Raji (cell line): ENCODE results near the gene DDX53.

Source experiments
- POLR2A ChIP-seq: IDR thresholded peaks from 2 replicates; pipeline ENCODE4 v1.6.1; 2011; ENCODE audit warnings: low read depth, low read length, control low read depth; ENCODE audit not compliant: insufficient read depth

The DDX53 gene

DNA sequence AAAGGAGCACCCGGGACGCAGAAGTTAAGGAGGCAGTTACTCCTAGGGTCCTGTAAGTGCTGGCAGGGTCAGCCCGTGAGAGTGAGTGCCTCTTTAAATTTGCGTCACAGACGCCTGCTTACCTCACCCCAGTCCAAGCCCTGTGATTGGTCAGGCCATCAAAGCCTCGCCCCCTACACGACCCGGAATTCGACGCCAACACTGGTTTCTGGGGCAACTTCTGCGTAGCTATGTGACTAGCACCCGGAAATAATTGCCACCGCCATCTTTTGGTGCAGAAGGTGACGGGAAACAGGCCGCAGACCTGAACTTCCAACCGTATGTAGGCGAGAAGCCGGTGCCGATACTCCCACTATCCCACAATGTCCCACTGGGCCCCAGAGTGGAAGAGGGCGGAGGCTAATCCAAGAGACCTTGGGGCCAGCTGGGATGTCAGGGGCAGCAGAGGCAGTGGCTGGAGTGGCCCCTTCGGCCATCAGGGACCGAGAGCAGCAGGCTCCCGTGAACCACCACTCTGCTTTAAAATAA, at the start of gene DDX53:
DDX53 (plus strand) TSS at position 265 of the 528 bp plus-strand sequence; CDS start at position 363, 98 bp downstream.
- TF ChIP-seq POLR2A = no peak

DNA sequence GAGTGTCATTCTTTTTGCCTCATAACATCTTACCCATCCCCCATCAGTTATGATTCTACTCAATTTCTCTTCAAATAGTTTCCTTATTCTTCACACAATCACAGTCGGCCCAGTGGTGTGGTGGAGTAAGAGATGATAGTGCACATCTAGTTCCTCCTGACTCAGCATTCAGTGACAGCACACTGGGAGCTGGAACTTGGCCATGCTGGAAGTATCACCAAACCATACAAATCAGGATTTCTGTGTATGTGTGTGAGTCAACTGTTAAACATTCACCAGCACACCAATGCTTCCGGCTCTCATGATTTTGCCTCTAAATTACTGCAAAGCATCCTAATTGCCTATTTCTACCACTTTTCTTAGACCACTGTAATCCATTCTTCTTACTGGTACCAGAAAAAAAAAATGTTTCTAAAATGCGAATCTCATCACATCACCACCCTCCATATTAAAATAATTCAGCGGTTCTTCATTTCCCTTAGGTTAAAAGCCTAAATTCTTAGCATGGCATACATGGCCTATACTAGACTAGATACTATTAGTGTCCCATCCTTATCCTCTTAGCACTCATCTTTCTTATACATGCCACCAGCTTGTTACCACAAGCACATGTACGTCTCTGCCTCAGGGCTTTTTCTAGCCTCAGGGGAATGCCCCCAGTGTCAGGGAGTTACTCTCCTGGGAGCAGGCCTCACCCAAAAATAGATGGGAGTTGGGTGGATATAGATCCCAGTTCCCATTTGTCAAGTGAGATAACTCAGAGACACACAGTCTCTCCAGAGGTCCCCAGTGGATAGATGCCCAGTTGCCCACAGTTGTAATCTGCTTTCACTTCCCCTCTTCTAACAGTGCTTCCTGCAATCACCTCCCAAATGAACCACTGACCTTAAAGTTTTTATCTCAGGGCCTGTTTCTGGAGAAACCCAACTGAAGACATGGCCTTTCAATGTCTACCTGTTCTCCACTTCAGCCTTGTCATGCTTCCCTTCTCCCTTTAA, 49.2 kb upstream of the DDX53 start:
- TF ChIP-seq POLR2A = no peak

DNA sequence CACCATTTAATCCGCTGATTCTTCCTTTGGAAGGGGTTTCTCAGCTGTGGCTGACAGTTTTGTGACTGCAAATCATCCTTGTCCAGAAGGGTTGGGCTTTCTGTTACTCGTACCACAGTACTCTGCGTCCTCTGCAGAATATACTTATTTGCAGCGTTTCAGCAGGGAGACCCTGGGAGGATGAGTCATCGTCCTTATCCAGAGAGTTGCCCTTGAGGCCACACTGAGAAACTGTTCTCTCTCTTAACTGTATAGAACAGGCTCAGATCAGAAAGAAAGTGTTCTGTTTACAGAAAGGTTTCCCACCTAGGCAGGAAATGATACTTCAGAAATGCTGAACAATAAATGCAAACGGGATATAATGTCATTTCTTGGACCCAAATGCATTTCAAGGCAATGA, 47.8 kb upstream of the DDX53 start:
- TF ChIP-seq POLR2A = no peak

DNA sequence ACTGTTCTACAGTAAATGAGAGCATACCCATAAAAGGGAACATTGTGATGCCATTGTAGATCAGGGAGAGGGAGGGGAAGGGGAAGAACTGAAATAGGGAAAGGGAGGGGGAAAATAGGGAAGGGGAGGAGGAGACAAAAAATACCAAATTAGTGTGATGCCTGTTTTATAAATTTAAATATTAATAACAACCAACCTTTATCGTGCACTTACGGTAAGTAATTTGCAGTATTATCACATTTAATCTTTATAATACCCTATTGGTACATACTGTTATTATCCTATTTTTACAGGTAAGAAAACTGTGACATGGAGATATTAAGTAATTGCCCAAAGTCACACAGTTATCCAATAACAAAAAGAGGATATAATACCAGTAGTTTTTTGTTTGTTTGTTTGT, 41.5 kb upstream of the DDX53 start:
- no peak for TF ChIP-seq POLR2A

DNA sequence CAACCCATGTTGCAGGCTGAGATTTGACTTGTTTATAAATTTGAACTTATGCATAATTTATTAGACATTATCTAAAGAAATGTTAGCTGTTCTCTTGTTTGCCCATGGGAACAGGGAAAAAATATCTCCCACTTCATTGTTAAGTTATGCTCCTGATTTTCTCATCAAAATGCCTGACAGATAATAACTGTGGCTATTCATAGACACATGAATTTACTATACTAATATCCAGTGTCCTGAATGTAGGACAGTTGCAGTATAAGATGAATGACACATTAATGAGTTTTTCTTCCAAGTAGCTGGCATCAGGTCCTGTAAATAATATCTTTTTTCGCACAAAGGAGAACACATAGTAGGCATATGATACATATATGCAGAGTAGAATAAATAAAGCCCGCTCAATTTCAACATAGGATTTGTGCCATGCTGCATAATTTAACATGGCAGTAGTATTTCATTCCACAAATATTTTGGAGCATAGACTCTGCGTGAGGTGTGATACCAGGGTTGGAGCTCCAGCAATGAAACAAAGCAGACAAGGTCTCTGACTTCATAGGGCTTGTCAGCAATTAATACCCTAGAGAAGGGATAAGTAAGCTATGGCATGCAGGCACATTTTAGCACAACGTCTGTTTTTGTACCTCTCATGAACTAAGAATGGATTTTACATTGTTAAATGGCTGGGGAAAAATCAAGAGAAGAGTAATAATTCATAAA, 40.4 kb upstream of the DDX53 start:
- no peak for TF ChIP-seq POLR2A

DNA sequence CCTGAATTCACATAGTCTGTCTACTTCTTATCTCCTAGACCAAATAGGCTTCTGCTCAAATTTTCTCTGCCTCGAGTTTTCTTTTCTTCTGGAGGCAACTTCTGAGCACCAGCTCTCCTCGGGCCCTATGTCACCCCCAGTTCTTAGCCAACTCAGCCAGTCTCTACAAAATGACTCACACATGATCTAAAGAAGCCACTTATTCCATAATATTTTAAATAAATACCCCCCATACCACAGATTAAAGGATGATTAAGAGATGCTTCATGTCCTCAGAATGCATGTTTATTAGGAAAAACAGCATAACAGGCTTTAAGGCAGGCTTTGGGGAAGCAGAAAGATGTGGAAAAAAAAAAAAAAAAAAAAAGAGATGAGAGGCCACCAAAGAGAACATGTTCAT, 36.6 kb upstream of the DDX53 start:
- no peak for TF ChIP-seq POLR2A

DNA sequence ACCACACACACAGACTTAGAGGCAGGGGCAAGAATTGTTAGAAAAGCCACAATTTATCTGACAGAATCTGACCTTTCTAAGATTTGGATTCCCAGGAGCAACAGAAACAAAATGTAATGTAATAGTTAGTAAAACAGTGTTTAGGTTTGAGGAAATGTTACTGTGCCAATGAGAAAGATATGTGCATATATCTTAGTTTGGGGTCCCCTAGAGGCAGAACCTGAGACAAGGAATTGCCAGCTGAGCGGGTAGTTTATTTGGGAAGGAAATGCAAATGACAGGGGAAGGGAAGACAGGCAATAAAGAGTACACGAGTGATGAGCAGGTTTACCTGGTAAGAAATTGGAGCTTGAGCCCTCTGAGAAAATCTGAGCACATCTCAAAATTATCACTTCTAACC, 31.3 kb upstream of the DDX53 start:
- TF ChIP-seq POLR2A = no peak

DNA sequence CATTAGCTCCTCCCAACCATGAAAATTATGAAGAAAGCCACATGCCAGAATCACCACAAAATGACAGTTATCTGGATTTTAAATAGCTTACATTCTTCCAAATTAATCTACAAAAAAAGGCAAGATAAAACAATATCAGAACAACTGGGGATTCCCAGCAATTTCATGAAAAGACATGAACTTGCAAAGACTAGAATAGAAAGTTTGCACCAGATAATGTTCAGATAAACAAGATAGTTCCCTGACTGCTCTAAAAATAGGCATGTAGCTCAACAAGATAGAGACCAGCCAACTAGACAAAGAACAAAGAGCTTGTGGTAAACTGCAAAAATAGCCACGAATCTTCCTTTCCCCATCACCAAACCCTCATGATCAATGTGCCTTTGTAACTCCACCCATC, 30.3 kb upstream of the DDX53 start:
- TF ChIP-seq POLR2A = no peak

DNA sequence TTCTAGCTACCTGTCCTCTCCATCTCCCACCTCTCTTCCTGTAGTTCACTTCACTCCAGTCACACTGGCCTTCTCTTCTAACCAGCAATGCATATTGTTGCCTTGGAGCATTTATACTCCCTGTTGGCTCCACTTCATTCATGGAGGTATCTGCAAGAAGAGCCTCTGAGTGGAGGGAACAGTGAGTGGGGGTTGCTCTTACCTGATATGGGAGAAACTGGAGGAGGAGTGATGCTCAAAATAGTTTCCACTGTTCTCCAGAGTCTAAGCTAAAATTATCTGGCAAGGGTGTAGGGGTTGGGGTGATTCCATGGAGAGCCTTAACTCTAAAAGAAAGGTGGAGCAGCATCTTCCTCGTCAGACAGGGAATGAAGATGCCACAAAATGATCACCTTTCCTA, 28.9 kb upstream of the DDX53 start:
- TF ChIP-seq POLR2A = no peak

DNA sequence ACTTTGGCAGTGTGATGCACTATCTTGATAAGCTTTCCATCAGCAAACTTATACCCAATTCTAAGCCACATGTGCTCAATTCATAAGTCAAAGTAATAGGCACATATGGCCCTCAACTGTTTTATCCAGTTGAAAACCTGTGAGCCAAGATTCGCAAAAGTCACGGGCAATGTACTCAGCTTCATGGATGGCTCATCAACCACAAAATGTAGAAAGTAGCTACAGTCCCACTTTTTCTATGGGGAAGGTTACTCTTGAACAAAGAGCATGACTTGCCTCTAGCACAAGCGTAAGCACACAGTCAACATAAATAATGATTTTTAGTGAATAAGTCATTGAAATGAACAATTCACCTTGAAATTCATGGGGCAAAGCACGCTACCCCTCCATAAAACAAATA, 25.1 kb upstream of the DDX53 start:
- TF ChIP-seq POLR2A = no peak

DNA sequence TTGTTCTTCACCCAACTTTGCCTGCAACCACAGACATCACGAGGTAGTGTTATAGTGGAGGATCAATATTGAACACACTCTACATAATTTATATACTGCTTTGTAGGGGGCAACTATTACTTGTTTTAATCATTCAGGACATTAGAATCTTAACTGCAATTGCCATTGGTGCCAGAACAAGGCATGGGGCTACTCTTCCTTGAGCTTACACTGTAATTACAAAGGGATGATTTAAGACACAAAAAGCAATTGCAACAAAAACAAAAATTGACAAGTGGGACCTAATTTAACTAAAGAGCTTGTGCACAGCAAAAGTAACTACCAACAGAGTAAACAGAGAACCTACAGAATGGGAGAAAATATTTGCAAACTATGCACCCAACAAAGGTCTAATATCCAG, 24.0 kb upstream of the DDX53 start:
- no peak for TF ChIP-seq POLR2A

DNA sequence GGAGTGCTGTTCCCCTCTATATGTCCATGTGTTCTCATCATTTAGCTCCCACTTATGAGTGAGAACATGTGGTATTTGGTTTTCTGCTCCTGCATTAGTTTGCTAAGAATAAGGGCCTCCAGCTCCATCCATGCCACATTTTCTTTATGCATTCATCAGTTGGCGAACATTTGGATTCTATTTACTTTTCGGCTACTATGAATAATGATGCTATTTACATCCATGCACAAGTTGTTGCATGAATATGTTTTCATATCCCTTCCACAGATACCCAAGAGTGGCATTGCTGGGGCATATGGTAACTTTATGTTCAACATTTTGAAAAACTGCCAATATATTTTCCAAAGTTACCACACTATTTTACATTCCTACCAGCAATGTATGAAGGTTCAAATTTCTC, 13.8 kb upstream of the DDX53 start:
- no peak for TF ChIP-seq POLR2A

DNA sequence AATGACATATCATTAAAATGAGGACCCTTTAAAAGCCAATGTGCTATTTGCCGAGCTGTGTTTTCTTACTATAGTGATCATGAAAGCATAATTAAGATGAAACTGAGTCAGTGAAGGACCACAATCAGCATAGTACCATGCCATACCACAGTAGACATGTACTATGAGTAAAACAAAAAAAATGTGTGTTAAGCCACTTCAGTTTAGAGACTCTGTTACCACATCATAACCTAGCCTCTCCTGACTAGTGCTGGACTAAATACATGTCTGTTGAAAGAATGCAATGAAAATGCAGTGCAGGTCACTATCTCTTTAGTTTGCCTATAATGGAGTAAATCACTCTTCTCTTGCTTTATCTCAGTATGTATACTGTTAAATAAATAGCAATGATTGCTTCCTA, 12.3 kb upstream of the DDX53 start:
- no peak for TF ChIP-seq POLR2A

DNA sequence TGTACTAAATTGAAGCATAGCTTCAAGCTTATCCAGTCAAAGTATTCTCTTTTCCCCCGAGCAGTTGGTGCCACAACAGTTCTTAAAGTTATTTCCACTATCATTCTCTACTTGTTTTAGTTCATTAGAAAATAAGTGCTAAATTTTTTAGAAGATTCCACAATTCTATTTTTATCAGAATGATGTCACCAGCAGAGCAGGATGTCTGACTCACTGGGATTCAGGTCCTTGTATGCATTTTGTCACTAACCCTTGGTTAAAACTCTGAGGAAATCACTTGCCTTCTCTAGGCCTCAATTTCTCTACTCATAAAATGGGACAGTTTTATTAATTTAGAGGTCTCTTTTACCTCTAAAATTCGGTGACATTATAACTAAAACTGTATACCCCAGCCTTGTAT, 3.4 kb downstream of the DDX53 start:
- TF ChIP-seq POLR2A = no peak

DNA sequence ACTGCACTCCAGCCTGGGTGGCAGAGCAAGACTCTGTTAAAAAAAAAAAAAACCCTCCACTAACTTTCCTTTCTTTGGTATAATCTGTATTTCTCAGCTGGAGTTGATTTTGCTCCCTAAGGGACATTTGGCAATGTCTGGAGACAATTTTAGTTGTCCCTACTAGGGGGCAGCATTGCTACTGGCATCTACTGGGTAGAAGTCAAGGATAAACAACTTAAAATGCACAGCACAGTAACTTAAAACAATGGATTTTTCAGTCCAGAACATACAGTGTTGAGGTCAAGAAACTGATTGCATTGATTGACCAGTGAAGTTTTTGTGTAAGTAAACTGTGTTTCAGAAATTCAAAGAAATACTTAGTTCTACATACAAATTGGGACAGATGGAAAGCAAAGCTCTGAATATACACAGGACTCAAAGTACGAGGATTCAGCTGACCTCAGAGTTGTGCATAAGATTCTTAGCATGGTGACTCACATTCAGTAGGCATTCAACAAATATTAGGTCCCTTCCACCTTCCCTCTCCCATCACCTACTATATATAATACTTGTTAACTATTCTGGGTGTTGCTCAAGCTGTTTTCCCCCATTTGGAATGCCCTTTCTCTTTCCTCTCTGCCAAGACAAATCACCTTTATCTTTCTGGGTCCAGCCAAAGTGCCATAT, 8.8 kb downstream of the DDX53 start:
- no peak for TF ChIP-seq POLR2A
